K562 (cell line): Measurements from ENCODE around the gene KCNJ14. TPM values are rescaled to one million over a fixed set of nuclear protein-coding genes. Genes with fewer than 3 reads are reported as not detected.
A peak's percentile ranks its signal among the peaks of the same experiment; 100 is the strongest.

Experiments used
- CBX5 ChIP-seq: IDR thresholded peaks from 2 replicates; pipeline ENCODE4 v1.6.1; 2014; ENCODE audit warnings: low read depth, borderline replicate concordance
- CCAR2 ChIP-seq: fragments of 200-400 bp; formaldehyde crosslinking; IDR thresholded peaks from 2 replicates; pipeline ENCODE4 v1.6.1; 2017; ENCODE audit warnings: mild to moderate bottlenecking, low read depth, low read length
- CCNT2 ChIP-seq: IDR thresholded peaks from 2 replicates; pipeline ENCODE4 v1.6.1; 2011; ENCODE audit warnings: borderline replicate concordance, low read depth, mild to moderate bottlenecking, moderate library complexity, mixed read lengths, low read length; ENCODE audit not compliant: insufficient read length; ENCODE audit errors: extremely low read depth
- EP300 ChIP-seq: IDR thresholded peaks from 2 replicates; pipeline ENCODE4 v1.6.1; 2012; ENCODE audit warnings: low read length, improper control_type of control experiment
- HDAC1 ChIP-seq, 2 experiments: fragments of 450-650 bp; IDR thresholded peaks; 2 replicates each; pipeline ENCODE4 v1.6.1; 2016 to 2017; ENCODE audit warnings: inconsistent platforms in 1 of 2, mild to moderate bottlenecking in 1 of 2, moderate library complexity in 1 of 2
- NFE2L1 ChIP-seq: fragments of 450-650 bp; IDR thresholded peaks from 2 replicates; pipeline ENCODE4 v1.6.1; 2016; ENCODE audit warnings: missing genetic modification characterization, low read depth, mild to moderate bottlenecking, missing compliant biosample characterization, moderate library complexity, borderline replicate concordance
- SETDB1 ChIP-seq: IDR thresholded peaks from one replicate; pipeline ENCODE4 v1.6.1; 2012; ENCODE audit warnings: low read length, control low read depth, inconsistent platforms
- TEAD2 ChIP-seq: fragments of 450-650 bp; IDR thresholded peaks from 2 replicates; pipeline ENCODE4 v1.6.1; 2016; ENCODE audit warnings: missing genetic modification characterization, control low read depth, missing compliant biosample characterization
- U2AF1 ChIP-seq: fragments of 200-400 bp; formaldehyde crosslinking; optimal IDR thresholded peaks from 2 replicates; pipeline ENCODE3; 2017; ENCODE audit warnings: mild to moderate bottlenecking, low read depth, low read length, moderate library complexity
- ZBTB1 ChIP-seq: sonication (generic); formaldehyde crosslinking; IDR thresholded peaks from 2 replicates; pipeline ENCODE4 v1.8.1; 2023; ENCODE audit warnings: missing genetic modification reagents, low read depth, mild to moderate bottlenecking, borderline replicate concordance
- ZEB2 ChIP-seq: fragments of 450-650 bp; IDR thresholded peaks from 2 replicates; pipeline ENCODE4 v1.6.1; 2016
- ZNF561 ChIP-seq: fragments of 450-650 bp; formaldehyde crosslinking; conservative IDR thresholded peaks from 2 replicates; pipeline ENCODE4 v1.4.0; 2020; ENCODE audit warnings: mild to moderate bottlenecking, moderate library complexity
- polyA plus RNA-seq, 8 experiments: library from polyadenylated mRNA; depleted of rRNA in 4 of 8; stranded (reverse) in 5 of 8; unstranded in 3 of 8; fragments of >200 nt; fragmentation: Nextera tagmentation in 2 of 8; fragmentation: Illumina TruSeq in 1 of 8; extraction: Ambion mirVana in 2 of 8; extraction: Trizol in 1 of 8; gene quantifications; 2 replicates each; pipeline versions ENCODE4 v1.2.1 to v1.2.3, GENCODE V29; 2011 to 2014; ENCODE audit warnings: inconsistent platforms in 1 of 8, missing spikeins in 1 of 8
- total RNA-seq, 7 experiments: library from RNA; depleted of rRNA in 6 of 7; stranded (reverse); fragments of >200 nt in 6 of 7; fragmentation: Illumina TruSeq in 2 of 7; extraction: Trizol in 2 of 7; gene quantifications; 2 replicates each; pipeline versions ENCODE4 v1.2.1 to v1.2.3, GENCODE V29; 2011 to 2021; ENCODE audit warnings: low replicate concordance in 1 of 7
- TF ChIP-seq, protein P1 (sequence below), 2 experiments: fragments of 450-650 bp; formaldehyde crosslinking in 1 of 2; IDR thresholded peaks; 2 replicates each; pipeline versions ENCODE4 v1.4.0 to v1.6.1; 2014 to 2020; ENCODE audit warnings: mild to moderate bottlenecking in 2 of 2, borderline replicate concordance in 1 of 2, low read depth in 1 of 2
- TF ChIP-seq, protein P2 (sequence below): sonication (generic); formaldehyde crosslinking; IDR thresholded peaks from 2 replicates; pipeline ENCODE4 v1.8.0; 2022; ENCODE audit warnings: missing genetic modification reagents, mild to moderate bottlenecking, moderate library complexity, borderline replicate concordance
- TF ChIP-seq, protein P3 (sequence below): fragments of 450-650 bp; formaldehyde crosslinking; IDR thresholded peaks from 2 replicates; pipeline ENCODE4 v1.4.0; 2020; ENCODE audit warnings: mild to moderate bottlenecking
- TF ChIP-seq, protein P4 (sequence below): sonication (generic); formaldehyde crosslinking; IDR thresholded peaks from 2 replicates; pipeline ENCODE4 v1.8.1; 2023; ENCODE audit warnings: mild to moderate bottlenecking, missing genetic modification reagents, moderate library complexity

The KCNJ14 gene
- total and polyA plus RNA-seq, 9 of the 15 experiments (the other 6 are each of a cell fraction or from before 2014, with no cell fraction given), result 0.15 to 1.6 (median 0.49) TPM

DNA sequence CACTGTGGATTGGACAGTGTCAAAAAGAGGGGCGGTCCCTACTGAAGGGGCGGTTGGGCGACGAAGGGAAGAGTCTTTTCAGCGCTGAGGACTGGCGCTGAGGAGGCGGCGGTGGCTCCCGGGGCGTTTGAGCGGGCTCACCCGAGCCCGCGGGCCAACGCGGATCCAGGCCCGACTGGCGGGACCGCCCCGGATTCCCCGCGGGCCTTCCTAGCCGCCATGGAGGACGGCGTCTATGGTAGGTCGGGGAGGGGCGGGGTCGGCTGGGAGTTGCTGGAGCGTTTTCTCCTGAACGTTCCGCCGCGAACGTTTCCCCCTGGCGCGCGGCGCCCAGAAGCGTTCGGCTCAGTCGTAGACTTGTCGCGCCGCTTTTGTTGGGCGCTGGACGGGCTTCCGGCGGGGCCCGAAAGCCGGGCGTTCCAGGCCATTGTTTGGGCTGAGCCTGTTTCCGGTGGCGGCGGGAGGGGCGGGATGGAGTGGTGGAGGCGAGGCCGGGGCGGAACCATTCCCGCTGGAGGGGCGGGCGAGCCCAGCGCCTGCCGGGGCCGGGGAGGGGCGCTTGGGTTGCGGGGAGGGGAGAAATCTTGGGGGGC, 14.0 kb downstream of the KCNJ14 start, which contains the start of gene CYTH2 (continued):
- TF ChIP-seq, protein P1, sequence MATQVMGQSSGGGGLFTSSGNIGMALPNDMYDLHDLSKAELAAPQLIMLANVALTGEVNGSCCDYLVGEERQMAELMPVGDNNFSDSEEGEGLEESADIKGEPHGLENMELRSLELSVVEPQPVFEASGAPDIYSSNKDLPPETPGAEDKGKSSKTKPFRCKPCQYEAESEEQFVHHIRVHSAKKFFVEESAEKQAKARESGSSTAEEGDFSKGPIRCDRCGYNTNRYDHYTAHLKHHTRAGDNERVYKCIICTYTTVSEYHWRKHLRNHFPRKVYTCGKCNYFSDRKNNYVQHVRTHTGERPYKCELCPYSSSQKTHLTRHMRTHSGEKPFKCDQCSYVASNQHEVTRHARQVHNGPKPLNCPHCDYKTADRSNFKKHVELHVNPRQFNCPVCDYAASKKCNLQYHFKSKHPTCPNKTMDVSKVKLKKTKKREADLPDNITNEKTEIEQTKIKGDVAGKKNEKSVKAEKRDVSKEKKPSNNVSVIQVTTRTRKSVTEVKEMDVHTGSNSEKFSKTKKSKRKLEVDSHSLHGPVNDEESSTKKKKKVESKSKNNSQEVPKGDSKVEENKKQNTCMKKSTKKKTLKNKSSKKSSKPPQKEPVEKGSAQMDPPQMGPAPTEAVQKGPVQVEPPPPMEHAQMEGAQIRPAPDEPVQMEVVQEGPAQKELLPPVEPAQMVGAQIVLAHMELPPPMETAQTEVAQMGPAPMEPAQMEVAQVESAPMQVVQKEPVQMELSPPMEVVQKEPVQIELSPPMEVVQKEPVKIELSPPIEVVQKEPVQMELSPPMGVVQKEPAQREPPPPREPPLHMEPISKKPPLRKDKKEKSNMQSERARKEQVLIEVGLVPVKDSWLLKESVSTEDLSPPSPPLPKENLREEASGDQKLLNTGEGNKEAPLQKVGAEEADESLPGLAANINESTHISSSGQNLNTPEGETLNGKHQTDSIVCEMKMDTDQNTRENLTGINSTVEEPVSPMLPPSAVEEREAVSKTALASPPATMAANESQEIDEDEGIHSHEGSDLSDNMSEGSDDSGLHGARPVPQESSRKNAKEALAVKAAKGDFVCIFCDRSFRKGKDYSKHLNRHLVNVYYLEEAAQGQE (IDR thresholded peaks at IDR 0.05; ENCODE audit: borderline replicate concordance), result no peak
- TF ChIP-seq, protein P1 (CRISPR knock-in tag; IDR thresholded peaks at IDR 0.05; ENCODE audit: low read depth), result peak; percentile 85; the same call in 1 of the 2 replicates
- TF ChIP-seq ZBTB1 (CRISPR knock-in tag) (peak; percentile 52; the same call in 1 of the 2 replicates), HDAC1 (IDR thresholded peaks at IDR 0.05) (peak in 1 of 2 experiments; percentile 83; a peak in 1 of 4 replicates), CCNT2 (no peak), EP300 (no peak), ZNF561 (CRISPR knock-in tag) (0 out of 2 replicates have a peak, but pooled peaks have one; percentile 35), ZEB2 (no peak), TEAD2 (tag) (no peak), CCAR2 (no peak), SETDB1 (no peak), CBX5 (no peak), NFE2L1 (tag) (no peak), U2AF1 (peak; percentile 74)
- TF ChIP-seq, protein P2, sequence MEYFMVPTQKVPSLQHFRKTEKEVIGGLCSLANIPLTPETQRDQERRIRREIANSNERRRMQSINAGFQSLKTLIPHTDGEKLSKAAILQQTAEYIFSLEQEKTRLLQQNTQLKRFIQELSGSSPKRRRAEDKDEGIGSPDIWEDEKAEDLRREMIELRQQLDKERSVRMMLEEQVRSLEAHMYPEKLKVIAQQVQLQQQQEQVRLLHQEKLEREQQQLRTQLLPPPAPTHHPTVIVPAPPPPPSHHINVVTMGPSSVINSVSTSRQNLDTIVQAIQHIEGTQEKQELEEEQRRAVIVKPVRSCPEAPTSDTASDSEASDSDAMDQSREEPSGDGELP (CRISPR knock-in tag), result peak; percentile 41; the same call in 1 of the 2 replicates
- TF ChIP-seq, protein P3, sequence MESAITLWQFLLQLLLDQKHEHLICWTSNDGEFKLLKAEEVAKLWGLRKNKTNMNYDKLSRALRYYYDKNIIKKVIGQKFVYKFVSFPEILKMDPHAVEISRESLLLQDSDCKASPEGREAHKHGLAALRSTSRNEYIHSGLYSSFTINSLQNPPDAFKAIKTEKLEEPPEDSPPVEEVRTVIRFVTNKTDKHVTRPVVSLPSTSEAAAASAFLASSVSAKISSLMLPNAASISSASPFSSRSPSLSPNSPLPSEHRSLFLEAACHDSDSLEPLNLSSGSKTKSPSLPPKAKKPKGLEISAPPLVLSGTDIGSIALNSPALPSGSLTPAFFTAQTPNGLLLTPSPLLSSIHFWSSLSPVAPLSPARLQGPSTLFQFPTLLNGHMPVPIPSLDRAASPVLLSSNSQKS (CRISPR knock-in tag), result no peak
- TF ChIP-seq, protein P4, sequence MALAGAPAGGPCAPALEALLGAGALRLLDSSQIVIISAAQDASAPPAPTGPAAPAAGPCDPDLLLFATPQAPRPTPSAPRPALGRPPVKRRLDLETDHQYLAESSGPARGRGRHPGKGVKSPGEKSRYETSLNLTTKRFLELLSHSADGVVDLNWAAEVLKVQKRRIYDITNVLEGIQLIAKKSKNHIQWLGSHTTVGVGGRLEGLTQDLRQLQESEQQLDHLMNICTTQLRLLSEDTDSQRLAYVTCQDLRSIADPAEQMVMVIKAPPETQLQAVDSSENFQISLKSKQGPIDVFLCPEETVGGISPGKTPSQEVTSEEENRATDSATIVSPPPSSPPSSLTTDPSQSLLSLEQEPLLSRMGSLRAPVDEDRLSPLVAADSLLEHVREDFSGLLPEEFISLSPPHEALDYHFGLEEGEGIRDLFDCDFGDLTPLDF (CRISPR knock-in tag), result peak; percentile 37; the same call in 1 of the 2 replicates
